HFFc6 (cell line): ENCODE data around the gene FYN. TPM values are rescaled to one million over a fixed set of nuclear protein-coding genes. Genes with fewer than 3 reads are reported as not detected.

Experiments used
- DNase-seq: peaks from one replicate; pipeline ENCODE4 v3.0.0-alpha.2; 2018
- H3K27ac Mint-ChIP-seq: 2 replicates; pipeline ENCODE4 v1.8.0; 2020; ENCODE audit warnings: mild to moderate bottlenecking, mixed read lengths
- H3K27me3 Mint-ChIP-seq: 2 replicates; pipeline ENCODE4 v1.8.0; 2021; ENCODE audit warnings: mild to moderate bottlenecking, moderate library complexity, mixed read lengths; ENCODE audit not compliant: insufficient read depth
- H3K36me3 Mint-ChIP-seq: 2 replicates; pipeline ENCODE4 v1.8.0; 2021; ENCODE audit warnings: low read depth, mixed read lengths
- H3K4me1 Mint-ChIP-seq: 2 replicates; pipeline ENCODE4 v1.8.0; 2020; ENCODE audit warnings: low read depth, mixed read lengths
- H3K4me3 Mint-ChIP-seq: 2 replicates; pipeline ENCODE4 v1.8.0; 2020; ENCODE audit warnings: mild to moderate bottlenecking, moderate library complexity, mixed read lengths
- H3K9me3 Mint-ChIP-seq: 2 replicates; pipeline ENCODE4 v1.8.0; 2020; ENCODE audit warnings: mild to moderate bottlenecking, mixed read lengths
- CTCF ChIP-seq: fragments of 200-600 bp; sonication (generic); IDR thresholded peaks from 2 replicates; pipeline ENCODE4 v1.5.0; 2021; ENCODE audit warnings: antibody characterized with exemption, mild to moderate bottlenecking
- total RNA-seq, 6 experiments: library from RNA; stranded (reverse); fragmentation: NEBNext Ultra II Directional; extraction: Animal tissue kit (Norgen Biotek cat#: 25700); gene quantifications; 2 replicates in 1 of 6; 3 replicates in 5 of 6; pipeline ENCODE4 v1.2.3, GENCODE V29; 2021

The FYN gene
- total RNA-seq, 6 experiments from 2014 or later = 41.5 to 59.9 (median 49.7) TPM

DNA sequence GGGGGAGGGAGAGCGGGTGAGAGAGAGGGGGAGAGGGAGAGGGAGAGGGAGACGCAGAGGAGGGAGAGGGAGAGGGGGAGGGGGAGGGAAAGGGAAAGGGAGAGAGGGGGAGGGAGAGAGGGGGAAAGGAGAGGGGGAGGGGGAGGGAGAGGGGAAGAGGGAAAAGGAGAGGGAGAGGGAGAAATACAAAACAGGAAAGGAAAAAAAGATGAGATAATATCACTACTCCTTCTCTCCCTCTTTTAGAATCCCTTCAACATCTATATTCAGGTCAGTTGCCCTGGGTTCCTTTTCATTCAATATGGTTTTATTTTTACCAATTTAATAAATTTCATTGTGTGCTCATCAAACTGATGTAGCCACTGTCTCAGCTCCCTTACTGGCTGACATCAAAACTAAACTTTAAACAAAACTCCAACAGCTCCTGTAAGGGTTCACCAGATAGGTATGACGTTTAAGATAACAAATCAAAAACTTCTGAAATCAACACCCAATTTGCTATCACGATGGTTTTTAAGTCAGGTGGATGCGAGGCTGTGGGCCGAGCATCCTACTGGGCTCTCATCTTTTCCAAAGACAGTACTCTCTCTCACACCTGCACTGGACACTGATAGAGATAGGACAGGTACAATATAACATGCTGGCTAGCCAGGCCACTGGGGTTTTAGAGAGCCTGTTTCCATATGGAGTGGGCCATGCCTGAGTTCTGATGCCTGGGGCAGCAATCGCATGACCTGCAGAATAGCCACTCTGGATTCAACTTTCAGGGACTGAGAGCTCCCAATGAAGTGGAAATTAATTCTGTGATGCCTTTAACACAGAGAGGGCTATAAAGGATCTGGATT, 99.5 kb downstream of the FYN start:
- Mint-ChIP-seq H3K27me3 (no peaks in the 10 kb centered on the region; the same call in none of the 2 replicates), H3K9me3 (no peaks in the 10 kb centered on the region), H3K27ac (no peak overlapping the region), H3K36me3 (peaks cover 10% of the 10 kb centered on the region), H3K4me1 (peaks cover 29% of the 10 kb centered on the region), H3K4me3 (no peak overlapping the region)
- TF ChIP-seq CTCF = no peak
- no peak for DNase-seq

- no peak overlapping the region for H3K27ac Mint-ChIP-seq
- H3K4me3 Mint-ChIP-seq = no peak overlapping the region
- H3K4me1 Mint-ChIP-seq = peaks cover 29% of the 10 kb centered on the region
- no peak for DNase-seq
- H3K36me3 Mint-ChIP-seq = peaks cover 10% of the 10 kb centered on the region
- no peaks in the 10 kb centered on the region; the same call in none of the 2 replicates for H3K27me3 Mint-ChIP-seq
- no peak for TF ChIP-seq CTCF
- H3K9me3 Mint-ChIP-seq = no peaks in the 10 kb centered on the region
Observed at GRCh38 chr6:111772381-111772780, 100.9 kb downstream of the FYN start.

- Mint-ChIP-seq H3K27ac (no peak overlapping the region), H3K4me3 (no peak overlapping the region), H3K4me1 (peaks cover 29% of the 10 kb centered on the region), H3K36me3 (peaks cover 10% of the 10 kb centered on the region), H3K9me3 (no peaks in the 10 kb centered on the region), H3K27me3 (no peaks in the 10 kb centered on the region; the same call in none of the 2 replicates)
- TF ChIP-seq CTCF = no peak
- no peak for DNase-seq
Observed at GRCh38 chr6:111771629-111772028, 101.6 kb downstream of the FYN start.

DNA sequence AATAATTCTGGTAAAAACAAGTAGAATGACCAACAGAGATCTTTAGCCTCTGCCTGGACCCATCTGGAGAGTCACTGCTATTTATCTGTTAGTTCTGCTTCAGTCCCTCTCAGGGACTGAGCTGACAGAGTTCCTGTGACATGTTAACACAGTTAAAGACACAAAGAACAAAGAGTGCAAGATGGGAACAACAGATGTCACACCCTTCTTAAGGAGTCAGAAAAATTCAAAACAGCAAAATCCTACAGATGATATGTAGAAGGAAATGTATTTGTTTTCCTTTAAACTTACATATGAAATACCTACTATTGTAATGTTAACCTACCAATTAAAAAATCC, 102.2 kb downstream of the FYN start:
- Mint-ChIP-seq H3K4me1 (peaks cover 29% of the 10 kb centered on the region), H3K27ac (no peak overlapping the region), H3K27me3 (no peaks in the 10 kb centered on the region; the same call in none of the 2 replicates), H3K4me3 (no peak overlapping the region), H3K36me3 (peaks cover 10% of the 10 kb centered on the region), H3K9me3 (no peaks in the 10 kb centered on the region)
- no peak for DNase-seq
- TF ChIP-seq CTCF = no peak

GRCh38 chr6:111770263-111771093, 102.8 kb downstream of the FYN start:
- TF ChIP-seq CTCF = no peak
- no peak overlapping the region for H3K4me3 Mint-ChIP-seq
- H3K36me3 Mint-ChIP-seq = peaks cover 10% of the 10 kb centered on the region
- H3K4me1 Mint-ChIP-seq = peaks cover 31% of the 10 kb centered on the region
- no peaks in the 10 kb centered on the region for H3K9me3 Mint-ChIP-seq
- no peaks in the 10 kb centered on the region; the same call in none of the 2 replicates for H3K27me3 Mint-ChIP-seq
- no peak for DNase-seq
- no peak overlapping the region for H3K27ac Mint-ChIP-seq
